HCT116 (cell line): Measurements from ENCODE around the gene RBBP8NL. TPM values are rescaled to one million over a fixed set of nuclear protein-coding genes. Genes with fewer than 3 reads are reported as not detected.

Experiments used
- ATAC-seq: fragments of 200-7000 bp; cut with Tn5 transposase; 2 replicates; pipeline ENCODE4 v1.9.1; 2020; ENCODE audit warnings: mild to moderate bottlenecking, moderate library complexity
- BruUV-seq: library from RNA; stranded (reverse); fragments of 400-500 nt; replicated peaks from 2 replicates; lab custom pipeline; 2021; lab: Mats Ljungman, UMichigan
- CTCF ChIA-PET: fragments of 300-600 bp; sonication (Branson Sonifier 250); formaldehyde crosslinking; loops from one replicate; lab custom pipeline; 2021; ENCODE audit warnings: antibody characterized with exemption; lab: Charles Lee
- POLR2A ChIA-PET: fragments of 300-600, 350-600 bp; sonication (Branson Sonifier 250); formaldehyde crosslinking; loops from one replicate; lab custom pipeline; 2021; ENCODE audit warnings: antibody characterized with exemption; lab: Charles Lee
- RAD21 ChIA-PET, 2 experiments: fragments of 300-600 bp; sonication (Branson Sonifier 250); formaldehyde crosslinking; loops; one replicate each; lab custom pipeline; 2023; ENCODE audit warnings: low total read pairs in 2 of 2; ENCODE audit not compliant: uncharacterized antibody in 2 of 2, unreplicated experiment in 2 of 2, low non-redundant PET in 1 of 2; lab: Charles Lee
- DNase-seq: peaks from one replicate; pipeline ENCODE4 v3.0.0-alpha.2; 2010; ENCODE audit warnings: low read depth, low spot score
- H2AFZ ChIP-seq: fragments of 200-600 bp; shearing (Covaris generic), sonication (generic); 2 replicates; pipeline ENCODE4 v1.6.1; 2017; ENCODE audit warnings: low read depth, mixed run types, mixed read lengths, antibody characterized with exemption, low read length; ENCODE audit not compliant: poor library complexity, severe bottlenecking
- H3K27ac ChIP-seq: 2 replicates; pipeline ENCODE4 v1.5.1; 2012; ENCODE audit warnings: low read depth, low read length
- H3K27me3 ChIP-seq: fragments of 200-600 bp; sonication (generic); 2 replicates; pipeline ENCODE4 v1.6.1; 2016; ENCODE audit warnings: mixed run types, low read length, mixed read lengths; ENCODE audit not compliant: insufficient read depth
- H3K36me3 ChIP-seq, 2 experiments: fragments of 200-500 bp in 1 of 2; fragments of 200-600 bp in 1 of 2; sonication (Bioruptor generic) in 1 of 2; sonication (generic) in 1 of 2; 2 replicates each; pipeline versions ENCODE4 v1.5.1 to v1.6.1; 2014 to 2016; ENCODE audit warnings: low read length in 2 of 2, inconsistent platforms in 1 of 2, mixed read lengths in 1 of 2, mixed run types in 1 of 2; ENCODE audit not compliant: insufficient read depth in 2 of 2, control insufficient read depth in 1 of 2
- H3K4me1 ChIP-seq, 2 experiments: fragments of 200-600 bp in 1 of 2; sonication (generic) in 1 of 2; 2 replicates each; pipeline versions ENCODE4 v1.5.1 to v1.6.1; 2012 to 2017; ENCODE audit warnings: low read length in 2 of 2, inconsistent platforms in 1 of 2, mild to moderate bottlenecking in 1 of 2, mixed read lengths in 1 of 2, mixed run types in 1 of 2, moderate library complexity in 1 of 2; ENCODE audit not compliant: insufficient read depth in 2 of 2, control insufficient read depth in 1 of 2
- H3K4me2 ChIP-seq: fragments of 200-600 bp; sonication (generic); 2 replicates; pipeline ENCODE4 v1.6.1; 2017; ENCODE audit warnings: mixed run types, low read length, mixed read lengths
- H3K4me3 ChIP-seq, 2 experiments: fragments of 200-600 bp in 1 of 2; sonication (generic) in 1 of 2; replicated peaks in 1 of 2; 2 replicates each; pipeline ENCODE4 v1.5.1; 2011 to 2016; ENCODE audit warnings: low read length in 2 of 2, control low read depth in 1 of 2, low read depth in 1 of 2, mild to moderate bottlenecking in 1 of 2, mixed read lengths in 1 of 2, mixed run types in 1 of 2
- H3K79me2 ChIP-seq: fragments of 200-600 bp; sonication (generic); 2 replicates; pipeline ENCODE4 v1.6.1; 2017; ENCODE audit warnings: mild to moderate bottlenecking, mixed run types, low read length, moderate library complexity, mixed read lengths; ENCODE audit not compliant: insufficient read depth
- H3K9ac ChIP-seq: fragments of 200-600 bp; sonication (generic); 2 replicates; pipeline ENCODE4 v1.6.1; 2016; ENCODE audit warnings: low read length, mixed read lengths
- H3K9me2 ChIP-seq: fragments of 200-600 bp; sonication (generic), shearing (Covaris generic); 2 replicates; pipeline ENCODE4 v1.6.1; 2017; ENCODE audit warnings: mixed run types, mild to moderate bottlenecking, moderate library complexity; ENCODE audit not compliant: insufficient read depth
- H3K9me3 ChIP-seq, 2 experiments: fragments of 200-500 bp in 1 of 2; fragments of 200-600 bp in 1 of 2; sonication (Bioruptor generic) in 1 of 2; sonication (generic) in 1 of 2; 2 replicates each; pipeline ENCODE4 v1.6.1; 2014 to 2017; ENCODE audit warnings: low read length in 2 of 2, mixed read lengths in 2 of 2, inconsistent platforms in 1 of 2, low read depth in 1 of 2, mild to moderate bottlenecking in 1 of 2, mixed run types in 1 of 2, moderate library complexity in 1 of 2; ENCODE audit not compliant: control insufficient read depth in 1 of 2, insufficient read depth in 1 of 2
- H4K20me1 ChIP-seq: fragments of 200-600 bp; sonication (generic), shearing (Covaris generic); 2 replicates; pipeline ENCODE4 v1.6.1; 2017; ENCODE audit warnings: mixed run types, mild to moderate bottlenecking, moderate library complexity; ENCODE audit not compliant: insufficient read depth
- ATF3 ChIP-seq: IDR thresholded peaks from 2 replicates; pipeline ENCODE4 v1.6.1; 2012
- CBX3 ChIP-seq: IDR thresholded peaks from 2 replicates; pipeline ENCODE4 v1.6.1; 2012; ENCODE audit warnings: low read depth
- CEBPB ChIP-seq: IDR thresholded peaks from 2 replicates; pipeline ENCODE4 v1.6.1; 2012; ENCODE audit warnings: low read depth
- EZH2phosphoT487 ChIP-seq: fragments of 200-600 bp; IDR thresholded peaks from 2 replicates; pipeline ENCODE4 v1.6.1; 2018; ENCODE audit warnings: antibody characterized with exemption, borderline replicate concordance
- FOSL1 ChIP-seq: IDR thresholded peaks from 2 replicates; pipeline ENCODE4 v1.6.1; 2012; ENCODE audit warnings: low read depth
- POLR2A ChIP-seq: IDR thresholded peaks from 2 replicates; pipeline ENCODE4 v1.7.0; 2011; ENCODE audit warnings: borderline replicate concordance; ENCODE audit not compliant: insufficient read depth, insufficient read length; ENCODE audit errors: extremely low read depth
- POLR2AphosphoS5 ChIP-seq: IDR thresholded peaks from 2 replicates; pipeline ENCODE4 v1.6.1; 2011; ENCODE audit warnings: mild to moderate bottlenecking, low read depth, low read length, moderate library complexity
- RAD21 ChIP-seq: IDR thresholded peaks from 2 replicates; pipeline ENCODE4 v1.6.1; 2012; ENCODE audit warnings: low read depth, mild to moderate bottlenecking
- SP1 ChIP-seq: IDR thresholded peaks from 2 replicates; pipeline ENCODE4 v1.6.1; 2012; ENCODE audit warnings: low read depth
- SRF ChIP-seq: IDR thresholded peaks from 2 replicates; pipeline ENCODE4 v1.6.1; 2012; ENCODE audit warnings: low read depth
- TCF7L2 ChIP-seq: IDR thresholded peaks from 2 replicates; pipeline ENCODE4 v1.7.0; 2011; ENCODE audit warnings: borderline replicate concordance, inconsistent platforms; ENCODE audit not compliant: insufficient read depth, insufficient read length; ENCODE audit errors: extremely low read depth
- YY1 ChIP-seq: IDR thresholded peaks from 2 replicates; pipeline ENCODE4 v1.6.1; 2011; ENCODE audit warnings: low read length, low read depth, moderate library complexity, mild to moderate bottlenecking; ENCODE audit not compliant: insufficient replicate concordance; ENCODE audit errors: extremely low read depth
- ZNF274 ChIP-seq: fragments of 200-500 bp; sonication (Bioruptor generic); IDR thresholded peaks from 2 replicates; pipeline ENCODE4 v1.6.1; 2014; ENCODE audit warnings: mild to moderate bottlenecking, low read depth, low read length, inconsistent platforms
- intact Hi-C: fragments of 100-400 bp; cut with micrococcal nuclease; formaldehyde crosslinking; loops from 2 replicates; pipeline ENCODE4 v1.10.0; 2022
- total RNA-seq: library from RNA; stranded (reverse); gene quantifications from one replicate; pipeline ENCODE4 v1.2.1, GENCODE V29; 2021; ENCODE audit not compliant: unreplicated experiment
- TF ChIP-seq, protein P1 (sequence below): IDR thresholded peaks from 2 replicates; pipeline ENCODE4 v1.6.1; 2012
- TF ChIP-seq, protein P2 (sequence below): IDR thresholded peaks from 2 replicates; pipeline ENCODE4 v1.6.1; 2011; ENCODE audit warnings: mild to moderate bottlenecking, low read length, moderate library complexity; ENCODE audit not compliant: insufficient replicate concordance; ENCODE audit errors: extremely low read depth
- TF ChIP-seq, protein P3 (sequence below): IDR thresholded peaks from 2 replicates; pipeline ENCODE4 v1.6.1; 2012; ENCODE audit warnings: low read depth

Gene RBBP8NL
- total RNA-seq, 1 experiment from 2014 or later, result 0.59 TPM

- TF ChIP-seq ZNF274, result no peak
- TF ChIP-seq CBX3, result no peak
- TF ChIP-seq POLR2A, result no peak
- no peak for TF ChIP-seq SRF
- TF ChIP-seq, protein P1, sequence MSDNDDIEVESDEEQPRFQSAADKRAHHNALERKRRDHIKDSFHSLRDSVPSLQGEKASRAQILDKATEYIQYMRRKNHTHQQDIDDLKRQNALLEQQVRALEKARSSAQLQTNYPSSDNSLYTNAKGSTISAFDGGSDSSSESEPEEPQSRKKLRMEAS, result no peak
- TF ChIP-seq ATF3, result no peak
- TF ChIP-seq, protein P2, sequence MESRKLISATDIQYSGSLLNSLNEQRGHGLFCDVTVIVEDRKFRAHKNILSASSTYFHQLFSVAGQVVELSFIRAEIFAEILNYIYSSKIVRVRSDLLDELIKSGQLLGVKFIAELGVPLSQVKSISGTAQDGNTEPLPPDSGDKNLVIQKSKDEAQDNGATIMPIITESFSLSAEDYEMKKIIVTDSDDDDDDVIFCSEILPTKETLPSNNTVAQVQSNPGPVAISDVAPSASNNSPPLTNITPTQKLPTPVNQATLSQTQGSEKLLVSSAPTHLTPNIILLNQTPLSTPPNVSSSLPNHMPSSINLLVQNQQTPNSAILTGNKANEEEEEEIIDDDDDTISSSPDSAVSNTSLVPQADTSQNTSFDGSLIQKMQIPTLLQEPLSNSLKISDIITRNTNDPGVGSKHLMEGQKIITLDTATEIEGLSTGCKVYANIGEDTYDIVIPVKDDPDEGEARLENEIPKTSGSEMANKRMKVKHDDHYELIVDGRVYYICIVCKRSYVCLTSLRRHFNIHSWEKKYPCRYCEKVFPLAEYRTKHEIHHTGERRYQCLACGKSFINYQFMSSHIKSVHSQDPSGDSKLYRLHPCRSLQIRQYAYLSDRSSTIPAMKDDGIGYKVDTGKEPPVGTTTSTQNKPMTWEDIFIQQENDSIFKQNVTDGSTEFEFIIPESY, result no peak
- TF ChIP-seq POLR2AphosphoS5, result no peak
- TF ChIP-seq CEBPB, result no peak
- TF ChIP-seq FOSL1, result no peak
- no peak for TF ChIP-seq YY1
- TF ChIP-seq, protein P3, sequence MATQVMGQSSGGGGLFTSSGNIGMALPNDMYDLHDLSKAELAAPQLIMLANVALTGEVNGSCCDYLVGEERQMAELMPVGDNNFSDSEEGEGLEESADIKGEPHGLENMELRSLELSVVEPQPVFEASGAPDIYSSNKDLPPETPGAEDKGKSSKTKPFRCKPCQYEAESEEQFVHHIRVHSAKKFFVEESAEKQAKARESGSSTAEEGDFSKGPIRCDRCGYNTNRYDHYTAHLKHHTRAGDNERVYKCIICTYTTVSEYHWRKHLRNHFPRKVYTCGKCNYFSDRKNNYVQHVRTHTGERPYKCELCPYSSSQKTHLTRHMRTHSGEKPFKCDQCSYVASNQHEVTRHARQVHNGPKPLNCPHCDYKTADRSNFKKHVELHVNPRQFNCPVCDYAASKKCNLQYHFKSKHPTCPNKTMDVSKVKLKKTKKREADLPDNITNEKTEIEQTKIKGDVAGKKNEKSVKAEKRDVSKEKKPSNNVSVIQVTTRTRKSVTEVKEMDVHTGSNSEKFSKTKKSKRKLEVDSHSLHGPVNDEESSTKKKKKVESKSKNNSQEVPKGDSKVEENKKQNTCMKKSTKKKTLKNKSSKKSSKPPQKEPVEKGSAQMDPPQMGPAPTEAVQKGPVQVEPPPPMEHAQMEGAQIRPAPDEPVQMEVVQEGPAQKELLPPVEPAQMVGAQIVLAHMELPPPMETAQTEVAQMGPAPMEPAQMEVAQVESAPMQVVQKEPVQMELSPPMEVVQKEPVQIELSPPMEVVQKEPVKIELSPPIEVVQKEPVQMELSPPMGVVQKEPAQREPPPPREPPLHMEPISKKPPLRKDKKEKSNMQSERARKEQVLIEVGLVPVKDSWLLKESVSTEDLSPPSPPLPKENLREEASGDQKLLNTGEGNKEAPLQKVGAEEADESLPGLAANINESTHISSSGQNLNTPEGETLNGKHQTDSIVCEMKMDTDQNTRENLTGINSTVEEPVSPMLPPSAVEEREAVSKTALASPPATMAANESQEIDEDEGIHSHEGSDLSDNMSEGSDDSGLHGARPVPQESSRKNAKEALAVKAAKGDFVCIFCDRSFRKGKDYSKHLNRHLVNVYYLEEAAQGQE, result no peak
- TF ChIP-seq SP1, result no peak
- no peak for TF ChIP-seq RAD21
- TF ChIP-seq EZH2phosphoT487, result no peak
- no peak for TF ChIP-seq TCF7L2
- TF ChIP-seq, all 23 proteins: peak for 0
- Histone ChIP-seq H4K20me1 (no peaks in the 10 kb centered on the region), H3K36me3 (no peaks in the 10 kb centered on the region), H3K9ac (no peak within 1 kb of the TSS), H3K4me2 (no peak within 1 kb of the TSS), H3K4me3 (no peak within 1 kb of the TSS), H3K79me2 (no peaks in the 10 kb centered on the region), H3K9me3 (no peaks in the 10 kb centered on the region), H3K9me2 (no peaks in the 10 kb centered on the region), H2AFZ (no peak within 1 kb of the TSS), H3K27ac (no peak within 1 kb of the TSS), H3K27me3 (no peaks in the 10 kb centered on the region), H3K4me1 (no peaks in the 10 kb centered on the region)
- no TSS peak for BruUV-seq
- ChIA-PET POLR2A (no interaction called here), RAD21 (no interaction called here), CTCF (no interaction called here)
- intact Hi-C loops, result no loop called here
- ATAC-seq (no peak), DNase-seq (no peak)
These were observed 48.4 kb upstream of the RBBP8NL start, which contains the start of gene GATA5 for GRCh38 chr20:62475772-62476055. GATA5 (minus strand) TSS chr20:62475995; CDS start chr20:62475521, 474 bp downstream.
